ENCODE data around the gene UXS1.

The UXS1 gene

DNA sequence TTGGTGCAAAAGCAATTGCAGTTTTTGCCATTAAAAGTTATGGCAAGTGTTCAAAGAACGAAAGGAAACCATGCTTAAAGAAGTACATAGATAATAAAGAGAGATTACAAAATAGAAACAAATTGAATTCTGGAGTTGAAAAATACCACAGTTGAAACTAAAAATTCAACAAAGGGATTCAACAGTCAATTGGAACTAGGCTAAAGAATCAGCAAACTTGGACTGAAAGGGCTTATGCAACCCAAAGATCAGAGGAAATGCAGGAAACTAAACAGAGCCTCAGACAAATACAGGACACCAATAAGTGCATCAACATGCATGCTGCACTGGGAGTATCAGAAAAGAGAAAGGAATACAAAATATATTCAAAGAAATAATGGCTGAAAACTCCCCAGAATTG is 40.3 kb downstream of the UXS1 start:
- peaks cover 2% of the 10 kb centered on the region for H3K9me3 ChIP-seq (ENCODE audit: control insufficient read depth, low read length)
- no peaks in the 10 kb centered on the region for H3K27me3 ChIP-seq (ENCODE audit: control insufficient read depth, insufficient read depth, low read length, poor library complexity, severe bottlenecking)
- 83 to 100% methylated on average over 1 of the region's 1 CpG for WGBS, 2 experiments
- H3K4me3 ChIP-seq (ENCODE audit: insufficient read depth, low read depth, low read length) = no peak overlapping the region
- H3K4me1 ChIP-seq (ENCODE audit: control insufficient read depth, insufficient read depth, low read length) = no peaks in the 10 kb centered on the region
- H3K36me3 ChIP-seq (ENCODE audit: control insufficient read depth, insufficient read depth, low read length) = peaks cover 21% of the 10 kb centered on the region
- H3K27ac ChIP-seq (ENCODE audit: insufficient read depth, low read depth, low read length, poor library complexity, severe bottlenecking) = no peak overlapping the region

DNA sequence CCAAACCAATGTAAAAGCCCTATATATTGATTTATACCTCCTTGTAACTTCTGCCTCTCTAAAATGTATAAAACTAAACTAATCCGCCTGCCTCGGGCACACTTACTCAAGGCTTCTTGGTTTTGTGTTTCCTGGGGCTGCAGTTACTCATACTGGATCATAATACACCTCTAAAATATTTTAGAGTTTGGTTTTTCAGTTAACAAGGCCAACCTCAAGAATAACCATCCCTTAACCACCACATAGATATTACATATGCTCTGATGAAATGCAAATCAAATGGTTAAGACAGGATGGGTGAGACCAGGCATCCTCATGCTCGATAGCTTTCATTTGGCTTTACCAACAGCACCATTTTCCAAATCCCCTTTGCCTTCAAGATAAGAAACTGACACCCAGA is 46.4 kb downstream of the UXS1 start:
- Histone ChIP-seq H3K4me3 (ENCODE audit: insufficient read depth, low read depth, low read length) (no peak overlapping the region), H3K36me3 (ENCODE audit: control insufficient read depth, insufficient read depth, low read length) (peaks cover 3% of the 10 kb centered on the region), H3K27me3 (ENCODE audit: control insufficient read depth, insufficient read depth, low read length, poor library complexity, severe bottlenecking) (no peaks in the 10 kb centered on the region), H3K4me1 (ENCODE audit: control insufficient read depth, insufficient read depth, low read length) (peaks cover 3% of the 10 kb centered on the region), H3K9me3 (ENCODE audit: control insufficient read depth, low read length) (no peaks in the 10 kb centered on the region), H3K27ac (ENCODE audit: insufficient read depth, low read depth, low read length, poor library complexity, severe bottlenecking) (no peak overlapping the region)
- 90 to 96% methylated on average over 3 of the region's 3 CpGs for WGBS, 2 experiments

DNA sequence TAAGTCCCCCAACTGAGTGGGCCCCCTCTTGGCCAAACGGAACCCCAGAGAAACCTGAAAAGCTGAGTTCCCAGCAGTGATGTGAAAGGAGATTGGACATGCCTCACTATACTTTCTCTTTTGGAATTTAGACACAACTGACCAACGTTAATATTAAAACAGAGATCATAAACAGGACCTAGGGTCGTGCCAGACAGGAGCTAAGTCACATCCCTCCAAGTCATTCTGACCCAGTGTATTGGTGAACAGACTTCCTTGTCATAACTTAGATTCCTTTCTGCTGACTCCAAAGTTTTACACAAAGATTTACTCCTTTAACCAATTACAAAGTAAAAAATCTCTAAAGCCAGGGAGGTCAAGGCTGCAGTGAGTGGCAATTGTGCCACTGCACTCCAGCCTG is 46.9 kb downstream of the UXS1 start:
- Histone ChIP-seq H3K27me3 (ENCODE audit: control insufficient read depth, insufficient read depth, low read length, poor library complexity, severe bottlenecking) (no peaks in the 10 kb centered on the region), H3K36me3 (ENCODE audit: control insufficient read depth, insufficient read depth, low read length) (peaks cover 3% of the 10 kb centered on the region), H3K9me3 (ENCODE audit: control insufficient read depth, low read length) (no peaks in the 10 kb centered on the region), H3K4me1 (ENCODE audit: control insufficient read depth, insufficient read depth, low read length) (peaks cover 3% of the 10 kb centered on the region), H3K27ac (ENCODE audit: insufficient read depth, low read depth, low read length, poor library complexity, severe bottlenecking) (no peak overlapping the region), H3K4me3 (ENCODE audit: insufficient read depth, low read depth, low read length) (no peak overlapping the region)
- WGBS, 2 experiments = 92 to 94% methylated on average over 3 of the region's 3 CpGs

DNA sequence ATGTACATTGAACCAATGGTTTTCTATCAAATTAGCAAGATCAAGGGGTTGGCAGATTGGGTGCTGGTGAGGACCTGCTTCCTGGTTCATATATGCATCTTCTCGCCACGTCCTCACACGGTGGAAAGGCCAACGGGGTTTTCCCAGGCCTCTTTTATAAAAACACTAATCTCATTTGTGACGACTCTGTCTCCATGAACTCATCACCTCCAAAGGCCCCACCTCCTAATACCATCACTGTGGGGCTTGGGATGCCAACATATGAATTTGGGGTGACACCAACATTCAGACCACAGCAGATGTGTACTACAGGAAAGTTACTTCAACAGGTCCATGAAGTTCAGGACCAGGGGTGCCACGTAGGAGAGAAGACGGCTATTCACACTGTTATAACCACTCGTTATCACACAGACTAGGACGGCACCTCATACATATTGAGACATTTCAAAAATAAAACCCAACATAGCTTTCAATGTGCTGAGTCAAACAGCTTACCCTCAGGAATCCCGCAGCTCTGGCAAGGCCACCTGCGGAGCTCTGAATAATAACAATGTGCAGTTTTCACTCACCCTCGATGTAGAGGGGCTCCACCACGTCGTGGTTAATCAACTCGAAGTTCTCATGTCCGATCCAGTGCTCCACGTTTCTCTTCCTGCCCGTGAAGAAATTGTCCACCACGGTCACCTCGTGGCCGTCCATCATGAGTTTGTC is 49.3 kb downstream of the UXS1 start:
- 91 to 93% methylated on average over 21 of the region's 21 CpGs for WGBS, 2 experiments
- peaks cover 3% of the 10 kb centered on the region for H3K4me1 ChIP-seq (ENCODE audit: control insufficient read depth, insufficient read depth, low read length)
- no peak overlapping the region for H3K4me3 ChIP-seq (ENCODE audit: insufficient read depth, low read depth, low read length)
- peaks cover 3% of the 10 kb centered on the region for H3K36me3 ChIP-seq (ENCODE audit: control insufficient read depth, insufficient read depth, low read length)
- H3K27ac ChIP-seq (ENCODE audit: insufficient read depth, low read depth, low read length, poor library complexity, severe bottlenecking) = no peak overlapping the region
- H3K9me3 ChIP-seq (ENCODE audit: control insufficient read depth, low read length) = no peaks in the 10 kb centered on the region
- H3K27me3 ChIP-seq (ENCODE audit: control insufficient read depth, insufficient read depth, low read length, poor library complexity, severe bottlenecking) = no peaks in the 10 kb centered on the region

DNA sequence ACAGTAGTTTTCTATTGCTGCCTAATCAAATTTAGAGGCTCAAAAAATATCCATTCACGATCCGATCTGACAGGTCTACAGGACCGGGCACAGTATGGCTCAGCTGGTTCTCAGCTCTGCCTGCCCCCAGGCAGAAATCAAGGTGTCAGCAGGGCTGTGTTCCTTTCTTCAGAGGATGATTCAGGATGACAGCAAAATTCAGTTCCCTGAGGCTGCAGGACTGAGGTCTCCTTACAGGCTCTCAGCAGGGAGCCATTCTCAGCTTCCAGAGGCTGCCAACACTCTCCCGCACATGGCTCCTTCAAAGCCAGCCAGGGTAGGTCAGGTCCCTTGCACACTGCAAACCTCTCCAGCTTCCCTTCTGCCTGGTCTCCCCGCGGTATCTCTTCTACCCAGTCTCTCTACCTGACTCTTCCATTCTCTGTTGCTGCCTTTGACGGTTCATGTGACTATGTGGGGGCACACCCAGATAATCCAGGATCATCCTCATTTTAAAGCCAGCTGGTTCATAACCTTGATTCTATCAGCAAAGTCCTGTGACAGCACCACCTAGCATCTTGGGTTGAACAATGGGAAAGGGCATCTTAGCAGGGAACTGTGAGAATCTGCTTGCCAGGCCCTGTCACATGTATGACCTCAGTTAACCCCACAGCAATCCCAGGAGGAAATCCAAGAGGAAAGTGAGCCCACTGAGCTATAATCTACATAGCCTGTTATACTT is 50.4 kb downstream of the UXS1 start:
- Histone ChIP-seq H3K27ac (ENCODE audit: insufficient read depth, low read depth, low read length, poor library complexity, severe bottlenecking) (no peak overlapping the region), H3K9me3 (ENCODE audit: control insufficient read depth, low read length) (no peaks in the 10 kb centered on the region), H3K4me3 (ENCODE audit: insufficient read depth, low read depth, low read length) (no peak overlapping the region), H3K27me3 (ENCODE audit: control insufficient read depth, insufficient read depth, low read length, poor library complexity, severe bottlenecking) (no peaks in the 10 kb centered on the region), H3K4me1 (ENCODE audit: control insufficient read depth, insufficient read depth, low read length) (peaks cover 8% of the 10 kb centered on the region), H3K36me3 (ENCODE audit: control insufficient read depth, insufficient read depth, low read length) (peaks cover 3% of the 10 kb centered on the region)
- 87 to 90% methylated on average over 7 of the region's 7 CpGs for WGBS, 2 experiments

DNA sequence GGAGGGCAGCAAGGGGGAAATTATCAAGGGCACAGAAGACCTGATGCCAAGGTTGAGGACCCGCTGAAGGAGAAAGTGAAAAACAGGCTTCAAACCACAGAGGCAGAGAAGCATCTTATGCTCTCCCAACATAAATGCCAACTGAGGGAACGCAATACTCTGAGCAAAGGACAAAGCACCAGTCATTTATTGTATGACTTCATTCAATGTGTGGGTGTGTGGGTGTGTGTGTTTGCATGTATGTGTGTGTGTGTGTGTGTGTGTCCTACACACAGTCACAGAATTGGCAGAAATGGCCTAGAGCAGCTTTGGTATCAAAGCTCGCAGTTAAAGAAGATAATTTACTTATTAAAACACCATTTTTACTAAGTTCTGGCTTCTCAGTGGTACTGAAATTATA is 51.4 kb downstream of the UXS1 start:
- Histone ChIP-seq H3K9me3 (ENCODE audit: control insufficient read depth, low read length) (no peaks in the 10 kb centered on the region), H3K36me3 (ENCODE audit: control insufficient read depth, insufficient read depth, low read length) (peaks cover 8% of the 10 kb centered on the region), H3K27ac (ENCODE audit: insufficient read depth, low read depth, low read length, poor library complexity, severe bottlenecking) (no peak overlapping the region), H3K4me1 (ENCODE audit: control insufficient read depth, insufficient read depth, low read length) (peaks cover 8% of the 10 kb centered on the region), H3K4me3 (ENCODE audit: insufficient read depth, low read depth, low read length) (no peak overlapping the region), H3K27me3 (ENCODE audit: control insufficient read depth, insufficient read depth, low read length, poor library complexity, severe bottlenecking) (no peaks in the 10 kb centered on the region)
- 97 to 98% methylated on average over 2 to 3 of the region's 3 CpGs for WGBS, 2 experiments

DNA sequence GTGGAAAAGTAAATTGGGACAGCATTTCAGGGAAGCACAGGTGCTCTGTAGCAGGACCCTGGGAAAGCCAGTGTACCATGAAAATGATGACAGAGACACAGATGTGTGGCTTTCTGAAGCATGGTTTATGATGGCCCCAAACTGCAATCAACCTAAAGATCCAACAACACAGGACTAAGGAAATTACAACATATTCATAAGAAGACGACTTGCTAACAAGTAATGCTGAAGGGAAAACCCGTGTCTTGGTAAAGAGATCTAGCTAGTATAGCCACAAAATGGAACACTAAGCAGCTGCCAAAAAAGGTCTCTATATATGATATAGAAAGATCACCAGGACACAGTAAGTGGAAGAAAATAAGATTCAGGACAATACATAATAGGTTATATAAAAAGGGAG is 53.2 kb downstream of the UXS1 start:
- WGBS, 2 experiments = 87 to 93% methylated on average over 2 of the region's 2 CpGs
- H3K36me3 ChIP-seq (ENCODE audit: control insufficient read depth, insufficient read depth, low read length) = peaks cover 8% of the 10 kb centered on the region
- H3K9me3 ChIP-seq (ENCODE audit: control insufficient read depth, low read length) = no peaks in the 10 kb centered on the region

DNA sequence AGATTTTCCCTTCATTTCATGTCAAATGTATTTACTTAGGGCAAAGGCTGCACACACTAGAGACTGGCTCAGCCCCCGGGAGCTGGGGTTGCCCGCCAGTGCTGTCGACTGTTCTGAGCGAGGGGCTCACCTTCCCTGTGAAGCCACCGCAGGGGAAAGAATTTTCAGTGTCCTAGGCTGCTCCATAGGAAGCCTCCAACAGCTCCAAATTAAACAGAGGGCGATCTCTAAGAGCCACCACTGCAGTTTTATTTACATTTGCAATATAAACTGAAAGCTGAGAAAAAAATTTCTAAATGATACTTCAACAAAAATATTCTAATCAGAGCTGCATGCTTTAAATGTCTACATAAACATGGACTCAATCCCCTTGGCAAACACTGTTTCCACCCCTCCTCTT is 54.0 kb downstream of the UXS1 start:
- Histone ChIP-seq H3K36me3 (ENCODE audit: control insufficient read depth, insufficient read depth, low read length) (peaks cover 8% of the 10 kb centered on the region), H3K27ac (ENCODE audit: insufficient read depth, low read depth, low read length, poor library complexity, severe bottlenecking) (no peak overlapping the region), H3K27me3 (ENCODE audit: control insufficient read depth, insufficient read depth, low read length, poor library complexity, severe bottlenecking) (no peaks in the 10 kb centered on the region), H3K4me1 (ENCODE audit: control insufficient read depth, insufficient read depth, low read length) (peaks cover 7% of the 10 kb centered on the region), H3K4me3 (ENCODE audit: insufficient read depth, low read depth, low read length) (no peak overlapping the region), H3K9me3 (ENCODE audit: control insufficient read depth, low read length) (no peaks in the 10 kb centered on the region)
- 81 to 89% methylated on average over 5 to 6 of the region's 6 CpGs for WGBS, 2 experiments

More for the DNA sequence above, 53.2 kb downstream of the UXS1 start:
- Histone ChIP-seq H3K27me3 (ENCODE audit: control insufficient read depth, insufficient read depth, low read length, poor library complexity, severe bottlenecking) (no peaks in the 10 kb centered on the region), H3K4me1 (ENCODE audit: control insufficient read depth, insufficient read depth, low read length) (peaks cover 8% of the 10 kb centered on the region), H3K4me3 (ENCODE audit: insufficient read depth, low read depth, low read length) (no peak overlapping the region), H3K27ac (ENCODE audit: insufficient read depth, low read depth, low read length, poor library complexity, severe bottlenecking) (no peak overlapping the region)

DNA sequence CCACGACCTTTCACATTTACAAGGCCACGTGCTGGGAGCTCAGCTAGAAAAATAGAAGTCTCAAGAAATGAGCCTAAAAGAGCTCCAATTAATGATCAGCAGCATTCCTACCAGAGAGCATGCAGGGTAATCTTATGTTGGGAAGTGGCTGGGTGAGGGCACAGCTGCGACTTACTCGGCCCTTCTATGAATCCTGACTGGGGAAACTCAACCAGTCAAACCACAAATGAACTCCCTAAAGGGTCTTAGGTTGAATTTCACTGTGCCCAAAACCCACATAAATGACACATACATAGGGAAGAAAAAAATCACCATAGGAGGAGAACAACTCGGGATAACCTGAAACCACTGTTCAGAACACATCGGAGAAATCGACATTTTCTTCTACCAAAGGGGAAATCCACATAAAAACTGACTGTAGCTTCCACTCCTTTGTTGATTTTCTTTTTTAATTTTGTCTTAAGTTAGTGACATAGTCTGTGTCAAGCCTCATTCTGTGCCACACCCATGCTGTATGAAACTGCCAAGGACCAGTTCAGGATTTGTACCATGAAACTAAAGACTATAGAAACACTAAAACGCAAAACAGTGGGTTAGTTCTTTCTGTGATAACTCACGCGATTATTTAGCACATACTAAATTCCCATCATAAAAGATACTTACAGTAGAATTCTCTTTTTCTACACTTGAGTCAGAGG is 54.7 kb downstream of the UXS1 start:
- Histone ChIP-seq H3K27me3 (ENCODE audit: control insufficient read depth, insufficient read depth, low read length, poor library complexity, severe bottlenecking) (no peaks in the 10 kb centered on the region), H3K4me3 (ENCODE audit: insufficient read depth, low read depth, low read length) (no peak overlapping the region), H3K36me3 (ENCODE audit: control insufficient read depth, insufficient read depth, low read length) (peaks cover 8% of the 10 kb centered on the region), H3K4me1 (ENCODE audit: control insufficient read depth, insufficient read depth, low read length) (peaks cover 5% of the 10 kb centered on the region), H3K9me3 (ENCODE audit: control insufficient read depth, low read length) (no peaks in the 10 kb centered on the region), H3K27ac (ENCODE audit: insufficient read depth, low read depth, low read length, poor library complexity, severe bottlenecking) (no peak overlapping the region)
- WGBS, 2 experiments = 92 to 93% methylated on average over 10 of the region's 10 CpGs

DNA sequence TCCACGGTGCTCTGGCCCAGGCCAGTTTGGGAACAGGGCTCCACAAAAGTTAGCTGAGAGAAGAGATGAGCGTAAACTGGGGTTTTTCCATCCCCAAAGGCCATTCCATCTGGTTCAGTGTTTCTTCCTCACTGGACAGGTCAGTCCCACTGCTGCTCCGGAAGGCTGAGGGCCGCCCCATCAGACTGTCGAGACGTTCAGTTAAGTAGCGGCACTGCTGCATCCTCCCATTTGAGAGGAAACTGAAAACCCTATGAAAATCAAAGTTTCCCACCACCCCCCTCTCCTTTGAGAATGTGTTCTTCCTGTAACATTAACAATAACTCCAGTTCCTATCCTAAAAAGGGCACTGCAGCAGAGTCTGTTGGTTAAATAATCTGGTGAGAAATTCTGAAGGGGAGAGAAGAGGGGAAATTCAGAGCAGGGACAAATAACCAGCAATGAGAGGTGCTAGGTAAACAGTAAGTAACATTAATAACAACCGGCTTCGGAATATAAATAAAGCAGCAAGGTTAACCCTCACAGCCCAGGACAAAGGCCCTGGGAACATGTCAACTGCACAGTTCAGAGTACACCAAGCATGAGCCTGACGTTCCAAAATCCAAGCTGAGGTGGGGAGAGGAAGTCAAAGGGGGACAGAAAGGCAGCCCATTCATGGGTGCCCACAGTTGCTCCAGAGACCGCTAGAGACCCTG is 55.4 kb downstream of the UXS1 start:
- no peak overlapping the region for H3K4me3 ChIP-seq (ENCODE audit: insufficient read depth, low read depth, low read length)
- peaks cover 7% of the 10 kb centered on the region for H3K36me3 ChIP-seq (ENCODE audit: control insufficient read depth, insufficient read depth, low read length)
- no peaks in the 10 kb centered on the region for H3K27me3 ChIP-seq (ENCODE audit: control insufficient read depth, insufficient read depth, low read length, poor library complexity, severe bottlenecking)
- 91 to 93% methylated on average over 11 of the region's 11 CpGs for WGBS, 2 experiments
- peaks cover 5% of the 10 kb centered on the region for H3K4me1 ChIP-seq (ENCODE audit: control insufficient read depth, insufficient read depth, low read length)
- H3K27ac ChIP-seq (ENCODE audit: insufficient read depth, low read depth, low read length, poor library complexity, severe bottlenecking) = no peak overlapping the region
- H3K9me3 ChIP-seq (ENCODE audit: control insufficient read depth, low read length) = no peaks in the 10 kb centered on the region
